Body of pancreas (tissue), 4 donors: ENCODE data around the gene ABR. TPM values are rescaled to one million over a fixed set of nuclear protein-coding genes. Genes with fewer than 3 reads are reported as not detected.
A peak's percentile ranks its signal among the peaks of the same experiment; 100 is the strongest.

Experiments
- ATAC-seq: fragments of 150-250 bp; one replicate; pipeline ENCODE4 v1.9.1; 2016
- DNase-seq, 4 donors: peaks; one replicate each; pipeline ENCODE4 v3.0.0-alpha.2; 2019
- H3K27ac ChIP-seq, 4 donors: fragments of 200-600 bp; sonication (generic); 1 replicate in 3 of 4; 2 replicates in 1 of 4; pipeline versions ENCODE4 v1.5.1 to v1.6.1; 2016 to 2019; ENCODE audit warnings: mild to moderate bottlenecking in 1 of 4, mixed read lengths in 1 of 4, moderate library complexity in 1 of 4
- H3K27me3 ChIP-seq, 2 donors: fragments of 200-600 bp; sonication (generic); one replicate each; pipeline ENCODE4 v1.6.0; 2016; ENCODE audit warnings: mild to moderate bottlenecking in 1 of 2
- H3K36me3 ChIP-seq, 2 donors: fragments of 200-600 bp; sonication (generic); replicated peaks in 1 of 2; 2 replicates each; pipeline ENCODE4 v1.5.1; 2016; ENCODE audit warnings: low read depth in 2 of 2; ENCODE audit not compliant: insufficient read depth in 1 of 2
- H3K4me1 ChIP-seq: fragments of 200-600 bp; sonication (generic); one replicate; pipeline ENCODE4 v1.6.0; 2016
- H3K4me3 ChIP-seq, 2 donors: fragments of 200-600 bp; sonication (generic); 1 replicate in 1 of 2; 2 replicates in 1 of 2; pipeline ENCODE4 v1.5.1; 2016 to 2019
- H3K9me3 ChIP-seq, 3 donors: fragments of 200-600 bp; sonication (generic); 1 replicate in 2 of 3; 2 replicates in 1 of 3; pipeline ENCODE4 v1.5.1; 2016
- POLR2A ChIP-seq, 3 donors: fragments of 450-650 bp; IDR thresholded peaks; one replicate each; pipeline ENCODE4 v1.6.1; 2016; ENCODE audit warnings: antibody characterized with exemption in 3 of 3, mild to moderate bottlenecking in 2 of 3
- WGBS, 2 donors: methylation state at CpG; one replicate each; pipeline ENCODE4 v1.1.5; 2017; 5-methylcytosine and 5-hydroxymethylcytosine counted together
- intact Hi-C: fragments of 100-400 bp; cut with DNase I; formaldehyde crosslinking; loops from one replicate; pipeline ENCODE4 v1.15.1; 2023
- total RNA-seq, 2 donors: library from RNA; depleted of rRNA; stranded (reverse); fragments of >200 nt; gene quantifications; one replicate each; pipeline ENCODE4 v1.1.0, GENCODE V29; 2016
- TF ChIP-seq, protein P1 (sequence below), 7 experiments: fragments of 450-650 bp in 4 of 7; fragments of 200-600 bp in 3 of 7; sonication (generic) in 3 of 7; IDR thresholded peaks; one replicate each; pipeline ENCODE4 v1.5.1; 2016 to 2019; ENCODE audit warnings: antibody characterized with exemption in 7 of 7

Gene ABR
- total RNA-seq, 2 donors from 2014 or later, result 32.4 to 46.8 TPM

DNA sequence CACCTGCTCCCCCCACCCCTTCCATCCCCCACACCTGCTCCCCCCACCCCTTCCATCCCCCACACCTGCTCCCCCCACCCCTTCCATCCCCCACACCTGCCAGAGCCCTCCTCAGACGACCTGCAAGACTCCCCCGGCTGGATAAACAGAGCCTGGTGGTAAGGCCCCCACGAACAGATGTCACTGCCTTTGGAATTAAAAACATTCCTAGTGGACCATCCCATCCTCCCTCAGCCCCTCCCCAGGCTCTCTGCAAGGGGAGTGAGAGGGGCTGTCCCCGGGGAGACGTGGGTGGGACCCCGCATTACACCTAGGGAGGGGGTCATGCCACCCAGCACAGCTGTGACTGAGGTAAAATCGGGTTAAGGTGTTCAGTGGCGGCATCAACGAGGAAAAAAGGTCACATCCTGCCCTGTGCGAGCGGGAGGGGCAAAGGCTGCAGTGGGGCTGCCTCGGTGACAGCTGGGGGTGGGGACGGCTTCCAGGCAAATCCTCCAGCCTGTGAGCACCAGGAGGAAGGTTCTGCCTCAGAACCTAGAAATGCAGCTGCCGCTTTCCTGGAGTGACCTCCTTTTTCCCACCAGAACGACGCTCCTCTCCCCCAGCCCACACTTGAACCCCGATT lies 144.1 kb downstream of the ABR start:
- no peak for DNase-seq
- H3K27me3 ChIP-seq, result no peaks in the 10 kb centered on the region
- H3K36me3 ChIP-seq, result no peaks in the 10 kb centered on the region
- no peak overlapping the region for H3K27ac ChIP-seq
- ATAC-seq, result no peak
- WGBS, 2 donors, result 35 to 49% methylated on average over 5 to 14 of the region's 17 CpGs
- peaks cover 10% of the 10 kb centered on the region for H3K4me1 ChIP-seq
- intact Hi-C loops, result no loop called here
- H3K4me3 ChIP-seq, result no peak overlapping the region
- H3K9me3 ChIP-seq, result no peaks in the 10 kb centered on the region
- no peak for TF ChIP-seq POLR2A (IDR thresholded peaks at IDR 0.05)

GRCh38 chr17:1034652-1035210 lies 145.1 kb downstream of the ABR start:
- H3K9me3 ChIP-seq, result no peaks in the 10 kb centered on the region
- H3K27ac ChIP-seq, result no peak overlapping the region
- H3K4me3 ChIP-seq, result no peak overlapping the region
- no peaks in the 10 kb centered on the region for H3K36me3 ChIP-seq
- TF ChIP-seq, protein P1, sequence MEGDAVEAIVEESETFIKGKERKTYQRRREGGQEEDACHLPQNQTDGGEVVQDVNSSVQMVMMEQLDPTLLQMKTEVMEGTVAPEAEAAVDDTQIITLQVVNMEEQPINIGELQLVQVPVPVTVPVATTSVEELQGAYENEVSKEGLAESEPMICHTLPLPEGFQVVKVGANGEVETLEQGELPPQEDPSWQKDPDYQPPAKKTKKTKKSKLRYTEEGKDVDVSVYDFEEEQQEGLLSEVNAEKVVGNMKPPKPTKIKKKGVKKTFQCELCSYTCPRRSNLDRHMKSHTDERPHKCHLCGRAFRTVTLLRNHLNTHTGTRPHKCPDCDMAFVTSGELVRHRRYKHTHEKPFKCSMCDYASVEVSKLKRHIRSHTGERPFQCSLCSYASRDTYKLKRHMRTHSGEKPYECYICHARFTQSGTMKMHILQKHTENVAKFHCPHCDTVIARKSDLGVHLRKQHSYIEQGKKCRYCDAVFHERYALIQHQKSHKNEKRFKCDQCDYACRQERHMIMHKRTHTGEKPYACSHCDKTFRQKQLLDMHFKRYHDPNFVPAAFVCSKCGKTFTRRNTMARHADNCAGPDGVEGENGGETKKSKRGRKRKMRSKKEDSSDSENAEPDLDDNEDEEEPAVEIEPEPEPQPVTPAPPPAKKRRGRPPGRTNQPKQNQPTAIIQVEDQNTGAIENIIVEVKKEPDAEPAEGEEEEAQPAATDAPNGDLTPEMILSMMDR (IDR thresholded peaks at IDR 0.05), result no peak
- intact Hi-C loops, result no loop called here
- H3K4me1 ChIP-seq, result peaks cover 7% of the 10 kb centered on the region
- DNase-seq (no peak), ATAC-seq (no peak)
- 70 to 71% methylated on average over 16 to 19 of the region's 20 CpGs for WGBS, 2 donors
- no peaks in the 10 kb centered on the region for H3K27me3 ChIP-seq

GRCh38 chr17:1033503-1033902 lies 146.3 kb downstream of the ABR start:
- no peak overlapping the region for H3K27ac ChIP-seq
- TF ChIP-seq POLR2A (IDR thresholded peaks at IDR 0.05), result no peak
- TF ChIP-seq, protein P1 (IDR thresholded peaks at IDR 0.05), result no peak
- no peaks in the 10 kb centered on the region for H3K27me3 ChIP-seq
- no peaks in the 10 kb centered on the region for H3K4me1 ChIP-seq
- no peak overlapping the region for H3K4me3 ChIP-seq
- H3K9me3 ChIP-seq, result no peaks in the 10 kb centered on the region
- WGBS, 2 donors, result 77 to 89% methylated on average over 7 to 11 of the region's 11 CpGs
- no peak for DNase-seq
- no peaks in the 10 kb centered on the region for H3K36me3 ChIP-seq
- no peak for ATAC-seq
- intact Hi-C loops, result no loop called here

DNA sequence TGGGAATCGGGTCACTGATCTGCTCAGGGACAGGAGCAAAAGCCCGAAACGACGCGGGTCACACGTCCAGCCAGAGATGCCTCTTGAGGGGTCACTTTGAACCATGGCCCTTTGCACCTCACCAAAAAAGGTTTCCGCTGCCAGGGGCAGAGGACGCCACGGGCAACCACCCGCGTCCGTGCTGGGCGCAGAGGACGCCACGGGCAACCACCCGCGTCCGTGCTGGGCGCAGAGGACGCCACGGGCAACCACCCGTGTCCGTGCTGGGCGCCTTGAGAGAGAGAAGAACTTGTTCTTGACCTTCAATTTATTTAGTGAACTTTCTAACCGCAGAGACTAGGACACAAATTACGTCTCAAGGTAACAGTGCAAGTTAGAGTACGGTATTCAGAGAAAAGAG lies 147.4 kb downstream of the ABR start:
- ATAC-seq (no peak), DNase-seq (no peak)
- intact Hi-C loops, result no loop called here
- TF ChIP-seq POLR2A (IDR thresholded peaks at IDR 0.05), result no peak
- TF ChIP-seq, protein P1 (IDR thresholded peaks at IDR 0.05), result no peak
- Histone ChIP-seq H3K4me1 (no peaks in the 10 kb centered on the region), H3K4me3 (no peak overlapping the region), H3K36me3 (no peaks in the 10 kb centered on the region), H3K27ac (no peak overlapping the region), H3K9me3 (no peaks in the 10 kb centered on the region), H3K27me3 (no peaks in the 10 kb centered on the region)
- WGBS, 2 donors, result 74 to 82% methylated on average over 16 to 27 of the region's 27 CpGs

GRCh38 chr17:1031711-1032110 lies 148.1 kb downstream of the ABR start:
- DNase-seq (peak in 2 of 4 donors; percentile 32 to 40), ATAC-seq (peak; percentile 30)
- no peak overlapping the region for H3K27ac ChIP-seq
- intact Hi-C loops, result no loop called here
- 47% methylated on average over 24 of the region's 35 CpGs; no CpG with 5 or more reads in 1 of the 2 donors for WGBS, 2 donors
- H3K4me1 ChIP-seq, result no peaks in the 10 kb centered on the region
- H3K9me3 ChIP-seq, result no peaks in the 10 kb centered on the region
- H3K27me3 ChIP-seq, result no peaks in the 10 kb centered on the region
- no peak for TF ChIP-seq POLR2A (IDR thresholded peaks at IDR 0.05)
- TF ChIP-seq, protein P1 (IDR thresholded peaks at IDR 0.05), result no peak
- H3K4me3 ChIP-seq, result no peak overlapping the region
- no peaks in the 10 kb centered on the region for H3K36me3 ChIP-seq
